OCI-LY7 (cell line): ENCODE results near the gene SH2B2. TPM values are rescaled to one million over a fixed set of nuclear protein-coding genes. Genes with fewer than 3 reads are reported as not detected.

Source experiments
- BruUV-seq: library from RNA; stranded (reverse); fragments of 400-500 nt; replicated peaks from 2 replicates; lab custom pipeline; 2021; lab: Mats Ljungman, UMichigan
- CTCF ChIA-PET: fragments of 300-600 bp; sonication (Branson Sonifier 250); formaldehyde crosslinking; loops from one replicate; lab custom pipeline; 2022; ENCODE audit warnings: antibody characterized with exemption; ENCODE audit not compliant: unreplicated experiment; lab: Charles Lee
- POLR2A ChIA-PET: fragments of 300-600 bp; sonication (Branson Sonifier 250); formaldehyde crosslinking; loops from one replicate; lab custom pipeline; 2022; ENCODE audit warnings: antibody characterized with exemption; lab: Charles Lee
- DNase-seq: peaks from one replicate; pipeline ENCODE4 v3.0.0-alpha.2; 2015; ENCODE audit warnings: low spot score
- H2AFZ ChIP-seq: fragments of 200-600 bp; sonication (generic), shearing (Covaris generic); 2 replicates; pipeline ENCODE4 v1.6.1; 2014; ENCODE audit warnings: mild to moderate bottlenecking, antibody characterized with exemption, low read length, moderate library complexity
- H3K27ac ChIP-seq: fragments of 200-600 bp; sonication (generic); 2 replicates; pipeline ENCODE4 v1.5.1; 2014; ENCODE audit warnings: mixed run types, low read depth, mild to moderate bottlenecking, moderate library complexity, low read length, inconsistent platforms; ENCODE audit not compliant: poor library complexity, severe bottlenecking
- H3K36me3 ChIP-seq: fragments of 200-600 bp; sonication (generic); 2 replicates; pipeline ENCODE4 v1.6.1; 2014; ENCODE audit warnings: mild to moderate bottlenecking, antibody characterized with exemption, low read length, moderate library complexity, mixed read lengths; ENCODE audit not compliant: insufficient read depth
- H3K4me1 ChIP-seq: fragments of 200-600 bp; sonication (generic); 2 replicates; pipeline ENCODE4 v1.5.1; 2014; ENCODE audit warnings: mild to moderate bottlenecking, low read length; ENCODE audit not compliant: insufficient read depth, poor library complexity, severe bottlenecking
- H3K4me2 ChIP-seq: fragments of 200-600 bp; sonication (generic); 2 replicates; pipeline ENCODE4 v1.6.1; 2014; ENCODE audit warnings: mild to moderate bottlenecking, low read length
- H3K4me3 ChIP-seq: fragments of 200-600 bp; sonication (generic); 2 replicates; pipeline ENCODE4 v1.5.1; 2014; ENCODE audit warnings: mild to moderate bottlenecking, low read depth, low read length; ENCODE audit not compliant: poor library complexity, severe bottlenecking
- H3K79me2 ChIP-seq: fragments of 200-600 bp; sonication (generic); 2 replicates; pipeline ENCODE4 v1.6.1; 2016; ENCODE audit warnings: low read depth, mild to moderate bottlenecking, low read length, moderate library complexity, mixed read lengths; ENCODE audit not compliant: insufficient read depth
- H3K9me2 ChIP-seq: fragments of 200-600 bp; sonication (generic); 2 replicates; pipeline ENCODE4 v1.6.1; 2016; ENCODE audit warnings: mild to moderate bottlenecking, low read length, mixed read lengths; ENCODE audit not compliant: insufficient read depth
- H3K9me3 ChIP-seq: fragments of 200-600 bp; sonication (generic); 2 replicates; pipeline ENCODE4 v1.6.1; 2014; ENCODE audit warnings: mild to moderate bottlenecking, mixed run types, low read length, mixed read lengths
- H4K20me1 ChIP-seq: fragments of 200-600 bp; sonication (generic); 2 replicates; pipeline ENCODE4 v1.6.1; 2014; ENCODE audit warnings: mild to moderate bottlenecking, antibody characterized with exemption, low read length, moderate library complexity, mixed read lengths; ENCODE audit not compliant: insufficient read depth
- EZH2phosphoT487 ChIP-seq: fragments of 200-600 bp; sonication (generic); IDR thresholded peaks from 2 replicates; pipeline ENCODE4 v1.6.1; 2018; ENCODE audit warnings: low read depth, borderline replicate concordance, mild to moderate bottlenecking, mixed run types, antibody characterized with exemption, low read length, moderate library complexity, mixed read lengths
- intact Hi-C: fragments of 100-400 bp; cut with micrococcal nuclease; formaldehyde crosslinking; loops from one replicate; pipeline ENCODE4 v1.10.0; 2022; ENCODE audit not compliant: unreplicated experiment
- total RNA-seq, 2 experiments: library from RNA; depleted of rRNA in 1 of 2; stranded (reverse); fragments of >200 nt in 1 of 2; shearing (Covaris generic) in 1 of 2; gene quantifications; 2 replicates each; pipeline ENCODE4 v1.2.3, GENCODE V29; 2014 to 2022
- TF ChIP-seq, protein P1 (sequence below): fragments of 200-600 bp; sonication (generic); conservative IDR thresholded peaks from 2 replicates; pipeline ENCODE4 v1.5.1; 2014; ENCODE audit warnings: mild to moderate bottlenecking, antibody characterized with exemption, low read length, moderate library complexity, mixed read lengths

The SH2B2 gene
- total RNA-seq, 2 experiments from 2014 or later, result 42.0 to 131 TPM

DNA sequence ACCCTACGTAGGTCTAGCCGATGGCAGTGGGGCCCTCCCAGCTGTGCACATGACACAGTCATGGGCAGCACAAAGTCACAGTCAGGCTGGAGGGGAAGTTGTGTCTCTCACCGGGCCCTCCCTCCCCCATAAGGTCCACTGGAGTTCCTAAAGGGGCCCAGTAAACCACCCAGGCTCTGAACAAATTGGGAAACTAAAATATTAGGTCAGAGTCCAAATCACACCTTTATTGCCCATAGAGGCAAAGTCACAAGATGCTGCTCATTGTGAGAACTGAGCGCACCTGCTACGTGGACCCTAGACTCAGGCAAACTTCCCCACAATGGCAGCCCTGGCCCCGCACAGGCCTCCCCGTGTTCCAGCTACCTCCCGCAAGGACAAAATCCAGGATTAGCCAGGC, 45.2 kb upstream of the SH2B2 start:
- intact Hi-C loops, result loop anchor here (2.0 to 5.0 kb wide), 2 partner anchors 249 to 499 kb away; no protein-coding TSS in a partner anchor
- Histone ChIP-seq H3K79me2 (no peaks in the 10 kb centered on the region), H2AFZ (no peak overlapping the region), H3K36me3 (peaks cover 93% of the 10 kb centered on the region), H3K4me1 (peaks cover 10% of the 10 kb centered on the region), H3K9me3 (no peaks in the 10 kb centered on the region), H4K20me1 (no peaks in the 10 kb centered on the region), H3K9me2 (no peaks in the 10 kb centered on the region), H3K4me2 (no peak overlapping the region), H3K27ac (no peak overlapping the region), H3K4me3 (no peak overlapping the region)
- POLR2A ChIA-PET, result interaction anchor here (0.6 to 1.4 kb wide), 3 partner anchors 10 to 386 kb away, joined by 4 to 6 read pairs (median 4); no protein-coding TSS in a partner anchor
- CTCF ChIA-PET, result no interaction called here
- no TSS peak for BruUV-seq
- DNase-seq, result no peak
- TF ChIP-seq, protein P1, sequence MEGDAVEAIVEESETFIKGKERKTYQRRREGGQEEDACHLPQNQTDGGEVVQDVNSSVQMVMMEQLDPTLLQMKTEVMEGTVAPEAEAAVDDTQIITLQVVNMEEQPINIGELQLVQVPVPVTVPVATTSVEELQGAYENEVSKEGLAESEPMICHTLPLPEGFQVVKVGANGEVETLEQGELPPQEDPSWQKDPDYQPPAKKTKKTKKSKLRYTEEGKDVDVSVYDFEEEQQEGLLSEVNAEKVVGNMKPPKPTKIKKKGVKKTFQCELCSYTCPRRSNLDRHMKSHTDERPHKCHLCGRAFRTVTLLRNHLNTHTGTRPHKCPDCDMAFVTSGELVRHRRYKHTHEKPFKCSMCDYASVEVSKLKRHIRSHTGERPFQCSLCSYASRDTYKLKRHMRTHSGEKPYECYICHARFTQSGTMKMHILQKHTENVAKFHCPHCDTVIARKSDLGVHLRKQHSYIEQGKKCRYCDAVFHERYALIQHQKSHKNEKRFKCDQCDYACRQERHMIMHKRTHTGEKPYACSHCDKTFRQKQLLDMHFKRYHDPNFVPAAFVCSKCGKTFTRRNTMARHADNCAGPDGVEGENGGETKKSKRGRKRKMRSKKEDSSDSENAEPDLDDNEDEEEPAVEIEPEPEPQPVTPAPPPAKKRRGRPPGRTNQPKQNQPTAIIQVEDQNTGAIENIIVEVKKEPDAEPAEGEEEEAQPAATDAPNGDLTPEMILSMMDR, result no peak
- no peak for TF ChIP-seq EZH2phosphoT487

DNA sequence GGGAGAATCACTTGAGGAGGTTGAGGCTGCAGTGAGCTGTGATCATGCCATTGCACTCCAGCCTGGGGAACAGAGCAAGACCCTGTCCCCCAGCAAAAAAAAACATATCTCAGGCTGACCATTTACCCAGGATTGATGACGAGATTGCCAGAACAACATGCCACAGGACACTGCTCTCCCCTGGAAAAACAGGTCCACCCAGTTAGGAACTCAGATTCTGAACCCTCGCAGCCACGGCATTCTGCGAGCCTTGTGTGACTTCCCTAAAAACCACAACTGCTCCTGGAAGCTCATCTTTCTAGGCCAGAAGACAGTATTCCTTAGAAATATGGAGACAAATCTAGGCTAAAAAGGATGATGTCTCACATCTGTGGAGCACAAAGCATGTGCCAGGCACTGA, 42.1 kb upstream of the SH2B2 start:
- no peak overlapping the region for H3K4me3 ChIP-seq
- BruUV-seq, result no TSS peak
- DNase-seq, result no peak
- H3K4me1 ChIP-seq, result peaks cover 10% of the 10 kb centered on the region
- TF ChIP-seq, protein P1, result no peak
- TF ChIP-seq EZH2phosphoT487, result no peak
- intact Hi-C loops, result loop anchor here (5.0 kb wide), 1 partner anchor 252 kb away; no protein-coding TSS in a partner anchor
- H3K9me3 ChIP-seq, result no peaks in the 10 kb centered on the region
- no peaks in the 10 kb centered on the region for H3K79me2 ChIP-seq
- CTCF ChIA-PET, result no interaction called here
- H4K20me1 ChIP-seq, result no peaks in the 10 kb centered on the region
- no peak overlapping the region for H3K4me2 ChIP-seq
- no peaks in the 10 kb centered on the region for H3K9me2 ChIP-seq
- POLR2A ChIA-PET, result interaction anchor here (0.5 to 1.0 kb wide), 2 partner anchors 20 to 177 kb away, joined by 3 to 4 read pairs; no protein-coding TSS in a partner anchor
- H3K27ac ChIP-seq, result no peak overlapping the region
- H2AFZ ChIP-seq, result no peak overlapping the region
- peaks cover 87% of the 10 kb centered on the region for H3K36me3 ChIP-seq

DNA sequence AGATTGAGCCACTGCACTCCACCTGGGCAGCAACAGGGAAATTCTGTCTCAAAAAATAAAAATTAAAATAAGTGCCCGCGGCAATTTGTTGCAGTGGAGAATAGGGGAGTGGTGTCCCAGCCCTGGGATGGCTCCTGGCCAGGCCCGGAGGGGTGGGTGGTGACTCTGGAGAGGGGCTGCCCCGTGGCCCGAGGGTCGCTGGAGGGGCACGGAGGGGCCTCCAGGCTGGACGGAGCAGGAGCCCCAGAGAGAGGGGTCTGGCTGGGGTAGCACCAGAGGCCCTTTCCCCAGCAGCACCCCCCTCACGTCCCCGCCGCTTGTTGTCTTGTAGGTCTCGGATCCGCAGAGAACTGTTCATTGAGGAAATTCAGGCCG, 38.6 kb upstream of the SH2B2 start:
- H3K9me2 ChIP-seq, result no peaks in the 10 kb centered on the region
- H3K4me1 ChIP-seq, result peaks cover 24% of the 10 kb centered on the region
- ChIA-PET CTCF (no interaction called here), POLR2A (no interaction called here)
- no peak overlapping the region for H3K4me2 ChIP-seq
- H2AFZ ChIP-seq, result no peak overlapping the region
- no peak overlapping the region for H3K27ac ChIP-seq
- no TSS peak for BruUV-seq
- no peak overlapping the region for H3K4me3 ChIP-seq
- H4K20me1 ChIP-seq, result no peaks in the 10 kb centered on the region
- TF ChIP-seq EZH2phosphoT487, result no peak
- TF ChIP-seq, protein P1, result no peak
- peaks cover 13% of the 10 kb centered on the region; the same call in 1 of the 2 replicates for H3K79me2 ChIP-seq
- DNase-seq, result no peak
- H3K36me3 ChIP-seq, result peaks cover 82% of the 10 kb centered on the region
- intact Hi-C loops, result no loop called here
- no peaks in the 10 kb centered on the region for H3K9me3 ChIP-seq
